ENCODE measurements around the gene WWOX. TPM values are rescaled to one million over a fixed set of nuclear protein-coding genes. Genes with fewer than 3 reads are reported as not detected.

Gene WWOX
- total and polyA plus RNA-seq, 2 of the 8 experiments (the other 6 are each of a cell fraction or from before 2014, with no cell fraction given): 5.4 to 16.7 TPM

- Histone ChIP-seq H2BK12ac (ENCODE audit: low read depth, low read length) (no peak overlapping the region), H3K56ac (replicated peaks; ENCODE audit: insufficient read length, low read depth, low read length) (no peak overlapping the region), H3K4me1 (replicated peaks in 1 of 4; ENCODE audit: control insufficient read depth in 3 of 4, insufficient read depth in 4 of 4, low read length in 3 of 4) (no peaks in the 10 kb centered on the region), H2BK15ac (ENCODE audit: low read length) (no peak overlapping the region), H4K5ac (ENCODE audit: insufficient read length, low read depth, low read length) (no peak overlapping the region), H3K36me3 (ENCODE audit: control insufficient read depth in 2 of 4, insufficient read depth in 4 of 4, low read length in 3 of 4) (no peaks in the 10 kb centered on the region), H4K91ac (replicated peaks; ENCODE audit: insufficient read length, low read length) (no peak overlapping the region), H3K9me3 (ENCODE audit: insufficient read depth in 2 of 2, low read depth in 1 of 2, low read length in 1 of 2) (no peaks in the 10 kb centered on the region), H2BK20ac (ENCODE audit: low read length) (no peak overlapping the region), H3K23me2 (ENCODE audit: low read depth, low read length) (no peaks in the 10 kb centered on the region; the same call in 1 of the 2 replicates), H2BK120ac (replicated peaks; ENCODE audit: low read depth, low read length) (no peak overlapping the region), H4K20me1 (replicated peaks in 1 of 2; ENCODE audit: control insufficient read depth in 1 of 2, insufficient read depth in 2 of 2, low read length in 2 of 2) (no peaks in the 10 kb centered on the region), H3K23ac (ENCODE audit: insufficient read length) (no peak overlapping the region), H3K79me2 (ENCODE audit: control insufficient read depth in 1 of 2, insufficient read depth in 2 of 2, low read length in 2 of 2) (no peaks in the 10 kb centered on the region), H3K14ac (ENCODE audit: insufficient read length) (no peak overlapping the region), H3K27me3 (replicated peaks in 1 of 4; ENCODE audit: control insufficient read depth in 3 of 4, extremely low read depth in 1 of 4, insufficient read depth in 3 of 4, low read length in 3 of 4) (no peaks in the 10 kb centered on the region), H3K4me3 (ENCODE audit: extremely low read depth in 1 of 4, insufficient read depth in 2 of 4, low read depth in 3 of 4, low read length in 4 of 4) (no peak overlapping the region), H2AFZ (ENCODE audit: low read length) (no peak overlapping the region), H3K79me1 (ENCODE audit: low read depth, low read length) (no peaks in the 10 kb centered on the region), H2BK5ac (ENCODE audit: low read depth, low read length) (no peak overlapping the region), H3K4me2 (ENCODE audit: insufficient read depth in 1 of 2, low read depth in 2 of 2, low read length in 2 of 2) (no peak overlapping the region), H2AK5ac (ENCODE audit: low read depth, low read length) (no peak overlapping the region), H4K8ac (ENCODE audit: extremely low read depth, insufficient read depth, low read length) (no peak overlapping the region), H3K18ac (ENCODE audit: extremely low read depth, low read length) (no peak overlapping the region), H3K27ac (ENCODE audit: low read depth, low read length) (no peak overlapping the region), H3K9ac (replicated peaks in 1 of 4; ENCODE audit: extremely low read depth in 1 of 4, low read depth in 3 of 4, low read length in 3 of 4) (no peak overlapping the region), H3K4ac (replicated peaks; ENCODE audit: insufficient read length, low read depth, low read length) (no peak overlapping the region)
- CTCF ChIA-PET (ENCODE audit: partially characterized antibody): interaction anchor here (0.6 kb wide), 2 partner anchors 75 to 124 kb away, joined by 3 to 4 read pairs; no protein-coding TSS in a partner anchor
- TF ChIP-seq ATF2 (IDR thresholded peaks at IDR 0.05; ENCODE audit: low read length) (no peak), TAF7 (optimal IDR thresholded peaks at IDR 0.05; ENCODE audit: borderline replicate concordance, low read depth, low read length) (no peak), MAFK (IDR thresholded peaks at IDR 0.05; ENCODE audit: low read depth, low read length) (no peak), TEAD4 (IDR thresholded peaks at IDR 0.05; ENCODE audit: low read depth, low read length) (no peak), KDM1A (IDR thresholded peaks at IDR 0.05; ENCODE audit: borderline replicate concordance, low read length) (no peak), RNF2 (IDR thresholded peaks at IDR 0.05; ENCODE audit: borderline replicate concordance, low read depth, low read length, missing control alignments, poor library complexity, severe bottlenecking) (no peak), NRF1 (IDR thresholded peaks at IDR 0.05; ENCODE audit: low read depth, low read length) (no peak), ASH2L (IDR thresholded peaks at IDR 0.05; ENCODE audit: low read length) (no peak), SIN3A (conservative IDR thresholded peaks at IDR 0.05 in 1 of 2, IDR thresholded peaks at IDR 0.05 in 1 of 2; ENCODE audit: low read depth in 1 of 2, low read length in 2 of 2) (no peak), SP1 (IDR thresholded peaks at IDR 0.05; ENCODE audit: low read depth, low read length) (no peak)
- no peak for FAIRE-seq
- 90% methylated on average over 2 of the region's 2 CpGs; no CpG with 5 or more reads in 1 of the 2 experiments for WGBS, 2 experiments (ENCODE audit: extremely low coverage in 1 of 2, insufficient coverage in 1 of 2, insufficient read length in 1 of 2, insufficient replicate concordance in 2 of 2, low coverage in 1 of 2, low lambda C conversion rate in 2 of 2, missing lambda C conversion rate in 1 of 2)
- POLR2A ChIA-PET (ENCODE audit: partially characterized antibody): interaction anchor here (0.6 kb wide), 1 partner anchor 588 kb away, joined by 3 read pairs; no protein-coding TSS in a partner anchor
- no peak for DNase-seq (ENCODE audit: low read depth in 1 of 2, low spot score in 2 of 2)
Observed at GRCh38 chr16:78822509-78822908, 723.1 kb downstream of the WWOX start.

Measured in H1 (cell line).